ENCODE data around the gene BACE2.

BACE2 gene

GRCh38 chr21:41121785-41122415, 46.1 kb upstream of the BACE2 start:
- no peak overlapping the region for H3K4me3 ChIP-seq (replicated peaks; ENCODE audit: insufficient read depth, low read length)
- peaks cover 2% of the 10 kb centered on the region for H3K27me3 ChIP-seq (ENCODE audit: insufficient read depth, poor library complexity, severe bottlenecking)
- H3K27ac ChIP-seq (replicated peaks), result no peak overlapping the region
- TF ChIP-seq SPI1 (IDR thresholded peaks at IDR 0.05; ENCODE audit: borderline replicate concordance, low read depth), result no peak
- TF ChIP-seq REST (IDR thresholded peaks at IDR 0.05; ENCODE audit: insufficient replicate concordance, low read depth), result no peak
- TF ChIP-seq, protein P1, sequence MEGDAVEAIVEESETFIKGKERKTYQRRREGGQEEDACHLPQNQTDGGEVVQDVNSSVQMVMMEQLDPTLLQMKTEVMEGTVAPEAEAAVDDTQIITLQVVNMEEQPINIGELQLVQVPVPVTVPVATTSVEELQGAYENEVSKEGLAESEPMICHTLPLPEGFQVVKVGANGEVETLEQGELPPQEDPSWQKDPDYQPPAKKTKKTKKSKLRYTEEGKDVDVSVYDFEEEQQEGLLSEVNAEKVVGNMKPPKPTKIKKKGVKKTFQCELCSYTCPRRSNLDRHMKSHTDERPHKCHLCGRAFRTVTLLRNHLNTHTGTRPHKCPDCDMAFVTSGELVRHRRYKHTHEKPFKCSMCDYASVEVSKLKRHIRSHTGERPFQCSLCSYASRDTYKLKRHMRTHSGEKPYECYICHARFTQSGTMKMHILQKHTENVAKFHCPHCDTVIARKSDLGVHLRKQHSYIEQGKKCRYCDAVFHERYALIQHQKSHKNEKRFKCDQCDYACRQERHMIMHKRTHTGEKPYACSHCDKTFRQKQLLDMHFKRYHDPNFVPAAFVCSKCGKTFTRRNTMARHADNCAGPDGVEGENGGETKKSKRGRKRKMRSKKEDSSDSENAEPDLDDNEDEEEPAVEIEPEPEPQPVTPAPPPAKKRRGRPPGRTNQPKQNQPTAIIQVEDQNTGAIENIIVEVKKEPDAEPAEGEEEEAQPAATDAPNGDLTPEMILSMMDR (IDR thresholded peaks at IDR 0.05; ENCODE audit: insufficient read depth, low read length), result peak; percentile 91
- DNase-seq (ENCODE audit: low read depth in 1 of 2, low spot score in 1 of 2), result peak; percentile 26 to 68

DNA sequence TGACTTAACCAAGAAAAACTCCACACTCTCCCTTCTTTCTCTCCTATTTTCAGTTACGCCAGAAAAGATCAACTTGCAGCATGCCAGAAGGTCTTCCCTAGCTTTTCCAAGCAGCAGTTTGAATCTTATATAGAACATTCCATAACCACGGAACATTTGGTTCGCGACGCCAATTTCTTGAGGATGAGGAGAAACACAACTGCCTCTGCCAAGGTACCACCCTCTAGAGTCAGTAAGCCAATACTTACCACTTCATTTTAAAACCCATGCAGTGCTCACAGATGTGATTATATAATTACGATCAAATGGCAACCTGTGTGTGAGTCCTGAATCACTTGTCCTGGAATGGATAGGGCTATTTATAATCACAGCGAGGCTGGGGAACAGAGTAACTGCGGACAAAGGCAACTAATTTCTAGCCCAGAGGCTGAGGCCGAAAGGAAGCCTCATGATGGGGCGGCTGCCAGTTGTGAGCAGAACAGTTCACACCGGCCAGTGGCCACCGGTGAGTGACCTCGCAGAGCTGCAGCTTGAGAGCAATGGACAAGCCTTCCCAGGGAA, 43.2 kb upstream of the BACE2 start:
- Histone ChIP-seq H3K27ac (replicated peaks) (no peak overlapping the region), H3K27me3 (ENCODE audit: insufficient read depth, poor library complexity, severe bottlenecking) (peaks cover 2% of the 10 kb centered on the region), H3K4me3 (replicated peaks; ENCODE audit: insufficient read depth, low read length) (no peak overlapping the region)
- no peak for DNase-seq (ENCODE audit: low read depth in 1 of 2, low spot score in 1 of 2)
- TF ChIP-seq, protein P1 (IDR thresholded peaks at IDR 0.05; ENCODE audit: insufficient read depth, low read length), result no peak
- TF ChIP-seq GABPA (IDR thresholded peaks at IDR 0.05; ENCODE audit: low read depth), result no peak
- TF ChIP-seq REST (IDR thresholded peaks at IDR 0.05; ENCODE audit: insufficient replicate concordance, low read depth), result no peak
- TF ChIP-seq SPI1 (IDR thresholded peaks at IDR 0.05; ENCODE audit: borderline replicate concordance, low read depth), result no peak
- no peak for TF ChIP-seq POLR2AphosphoS5 (IDR thresholded peaks at IDR 0.05; ENCODE audit: low read depth)

GRCh38 chr21:41128981-41129380, 39.0 kb upstream of the BACE2 start:
- H3K27ac ChIP-seq (replicated peaks), result no peak overlapping the region
- DNase-seq (ENCODE audit: low read depth in 1 of 2, low spot score in 1 of 2), result no peak
- H3K4me3 ChIP-seq (replicated peaks; ENCODE audit: insufficient read depth, low read length), result no peak overlapping the region
- peaks cover under 1% of the 10 kb centered on the region for H3K27me3 ChIP-seq (ENCODE audit: insufficient read depth, poor library complexity, severe bottlenecking)
- TF ChIP-seq SPI1 (IDR thresholded peaks at IDR 0.05; ENCODE audit: borderline replicate concordance, low read depth) (no peak), POLR2AphosphoS5 (IDR thresholded peaks at IDR 0.05; ENCODE audit: low read depth) (no peak), GABPA (IDR thresholded peaks at IDR 0.05; ENCODE audit: low read depth) (no peak), REST (IDR thresholded peaks at IDR 0.05; ENCODE audit: insufficient replicate concordance, low read depth) (no peak)
- TF ChIP-seq, protein P1 (IDR thresholded peaks at IDR 0.05; ENCODE audit: insufficient read depth, low read length), result no peak
